SU-DHL-6 (cell line): ENCODE measurements around the gene MEIS3.

Experiments
- H2AFZ ChIP-seq: fragments of 200-600 bp; sonication (generic); 2 replicates; pipeline ENCODE4 v1.6.1; 2014; ENCODE audit warnings: low read depth, mild to moderate bottlenecking, moderate library complexity, mixed read lengths, antibody characterized with exemption, low read length; ENCODE audit not compliant: severe bottlenecking
- H3F3A ChIP-seq: fragments of 200-600 bp; shearing (Covaris generic); 2 replicates; pipeline ENCODE4 v1.6.0; 2016; ENCODE audit warnings: antibody characterized with exemption, mild to moderate bottlenecking; ENCODE audit not compliant: insufficient read depth
- H3K27ac ChIP-seq: fragments of 200-600 bp; sonication (generic); 2 replicates; pipeline ENCODE4 v1.5.1; 2016; ENCODE audit warnings: low read depth, mild to moderate bottlenecking, low read length, moderate library complexity, mixed read lengths
- H3K27me3 ChIP-seq: fragments of 200-600 bp; sonication (generic), shearing (Covaris generic); 2 replicates; pipeline ENCODE4 v1.6.0; 2014; ENCODE audit warnings: mild to moderate bottlenecking, low read length
- H3K36me3 ChIP-seq: fragments of 200-600 bp; sonication (generic); 2 replicates; pipeline ENCODE4 v1.6.1; 2014; ENCODE audit warnings: mild to moderate bottlenecking, low read length, mixed read lengths
- H3K4me2 ChIP-seq: fragments of 300-600, 200-600 bp; shearing (Covaris generic), sonication (generic); 2 replicates; pipeline ENCODE4 v1.6.0; 2014; ENCODE audit warnings: low read length, low read depth, mild to moderate bottlenecking; ENCODE audit not compliant: poor library complexity, severe bottlenecking
- H3K4me3 ChIP-seq: fragments of 200-600 bp; sonication (generic); 2 replicates; pipeline ENCODE4 v1.5.1; 2014; ENCODE audit warnings: antibody characterized with exemption, low read length, mild to moderate bottlenecking, mixed read lengths; ENCODE audit not compliant: insufficient read depth, poor library complexity, severe bottlenecking
- H3K79me2 ChIP-seq: fragments of 200-600 bp; sonication (generic); 2 replicates; pipeline ENCODE4 v1.6.1; 2014; ENCODE audit warnings: mild to moderate bottlenecking, low read length, moderate library complexity; ENCODE audit not compliant: insufficient read depth
- H3K9ac ChIP-seq: fragments of 200-600 bp; sonication (generic); 2 replicates; pipeline ENCODE4 v1.7.0; 2014; ENCODE audit warnings: mild to moderate bottlenecking, low read length
- H3K9me2 ChIP-seq: fragments of 200-600 bp; sonication (generic); replicated peaks from 2 replicates; pipeline ENCODE4 v1.6.1; 2014; ENCODE audit warnings: low read length; ENCODE audit not compliant: insufficient read depth
- H3K9me3 ChIP-seq: fragments of 200-600 bp; sonication (generic); 2 replicates; pipeline ENCODE4 v1.6.1; 2014; ENCODE audit warnings: low read length, mixed read lengths; ENCODE audit not compliant: insufficient read depth
- H4K20me1 ChIP-seq: fragments of 200-600 bp; sonication (generic); 2 replicates; pipeline ENCODE4 v1.6.1; 2014; ENCODE audit warnings: low read depth, mild to moderate bottlenecking, antibody characterized with exemption, low read length, moderate library complexity, mixed read lengths
- CTCF ChIP-seq: fragments of 200-600 bp; sonication (generic); IDR thresholded peaks from one replicate; pipeline ENCODE4 v1.5.1; 2017; ENCODE audit warnings: antibody characterized with exemption, mild to moderate bottlenecking, low read length, moderate library complexity; ENCODE audit not compliant: insufficient read depth, poor library complexity, severe bottlenecking
- EZH2phosphoT487 ChIP-seq: fragments of 200-600 bp; sonication (generic), shearing (Covaris generic); conservative IDR thresholded peaks from 2 replicates; pipeline ENCODE4 v1.6.1; 2018; ENCODE audit warnings: mild to moderate bottlenecking, antibody characterized with exemption, low read length, moderate library complexity, mixed read lengths

Gene MEIS3

GRCh38 chr19:47398707-47399597 lies 20.4 kb downstream of the MEIS3 start:
- Histone ChIP-seq H3K27me3 (no peaks in the 10 kb centered on the region), H3K9ac (no peak overlapping the region), H3K79me2 (no peaks in the 10 kb centered on the region), H3K27ac (no peak overlapping the region), H2AFZ (no peak overlapping the region), H3K9me3 (no peaks in the 10 kb centered on the region), H3F3A (no peaks in the 10 kb centered on the region), H3K36me3 (no peaks in the 10 kb centered on the region), H3K4me3 (no peak overlapping the region), H3K9me2 (no peaks in the 10 kb centered on the region), H3K4me2 (no peak overlapping the region), H4K20me1 (no peaks in the 10 kb centered on the region)
- no peak for TF ChIP-seq CTCF
- TF ChIP-seq EZH2phosphoT487: no peak

- no peak overlapping the region for H3K4me3 ChIP-seq
- no peak overlapping the region for H2AFZ ChIP-seq
- no peaks in the 10 kb centered on the region for H3K36me3 ChIP-seq
- no peaks in the 10 kb centered on the region for H3K79me2 ChIP-seq
- H3K27me3 ChIP-seq: no peaks in the 10 kb centered on the region
- TF ChIP-seq EZH2phosphoT487: no peak
- TF ChIP-seq CTCF: peak; percentile 82
- H3K9ac ChIP-seq: no peak overlapping the region
- H3K9me3 ChIP-seq: no peaks in the 10 kb centered on the region
- H3K9me2 ChIP-seq: no peaks in the 10 kb centered on the region
- H3K27ac ChIP-seq: no peak overlapping the region
- no peaks in the 10 kb centered on the region for H3F3A ChIP-seq
- no peaks in the 10 kb centered on the region for H4K20me1 ChIP-seq
- H3K4me2 ChIP-seq: no peak overlapping the region
These were observed 27.7 kb downstream of the MEIS3 start for GRCh38 chr19:47391510-47392223.

- Histone ChIP-seq H3K27me3 (no peaks in the 10 kb centered on the region), H3K9me2 (no peaks in the 10 kb centered on the region), H3K4me3 (no peak overlapping the region), H3K79me2 (no peaks in the 10 kb centered on the region), H3K9me3 (no peaks in the 10 kb centered on the region), H3K27ac (no peak overlapping the region), H3K36me3 (no peaks in the 10 kb centered on the region), H3K9ac (no peak overlapping the region), H3K4me2 (no peak overlapping the region), H2AFZ (no peak overlapping the region), H3F3A (no peaks in the 10 kb centered on the region), H4K20me1 (no peaks in the 10 kb centered on the region)
- no peak for TF ChIP-seq CTCF
- TF ChIP-seq EZH2phosphoT487: no peak
These were observed 28.5 kb downstream of the MEIS3 start for GRCh38 chr19:47390533-47391488.
